PC-9 (cell line): ENCODE results near the gene TLE3. TPM values are rescaled to one million over a fixed set of nuclear protein-coding genes. Genes with fewer than 3 reads are reported as not detected.

Source experiments
- BruUV-seq: library from RNA; stranded (reverse); fragments of 400-500 nt; replicated peaks from 2 replicates; lab custom pipeline; 2021; lab: Mats Ljungman, UMichigan
- CTCF ChIA-PET: fragments of 300-600 bp; sonication (Branson Sonifier 250); formaldehyde crosslinking; loops from one replicate; lab custom pipeline; 2022; ENCODE audit warnings: antibody characterized with exemption; lab: Charles Lee
- POLR2A ChIA-PET: fragments of 300-600 bp; sonication (Branson Sonifier 250); formaldehyde crosslinking; loops from one replicate; lab custom pipeline; 2022; ENCODE audit warnings: antibody characterized with exemption; ENCODE audit not compliant: unreplicated experiment; lab: Charles Lee
- DNase-seq, 2 experiments: peaks; one replicate each; pipeline versions ENCODE4 v3.0.0 to v3.0.0-alpha.2; 2015 to 2022; ENCODE audit warnings: mixed read lengths in 1 of 2
- H2AFZ ChIP-seq: fragments of 200-600 bp; sonication (generic); 2 replicates; pipeline ENCODE4 v1.8.1; 2017; ENCODE audit warnings: antibody characterized with exemption
- H3F3A ChIP-seq: fragments of 200-600 bp; sonication (generic); 2 replicates; pipeline ENCODE4 v1.8.1; 2017; ENCODE audit warnings: antibody characterized with exemption, mild to moderate bottlenecking, low read depth; ENCODE audit not compliant: insufficient read depth
- H3K27ac ChIP-seq: fragments of 200-600 bp; sonication (generic); 2 replicates; pipeline ENCODE4 v1.6.1; 2016; ENCODE audit warnings: mixed run types
- H3K27me3 ChIP-seq: fragments of 200-600 bp; sonication (generic); 2 replicates; pipeline ENCODE4 v1.6.1; 2016; ENCODE audit warnings: low read depth, mixed run types; ENCODE audit not compliant: insufficient read depth
- H3K36me3 ChIP-seq: fragments of 200-600 bp; sonication (generic); 2 replicates; pipeline ENCODE4 v1.6.1; 2016; ENCODE audit warnings: low read depth, mixed run types
- H3K4me1 ChIP-seq: fragments of 200-600 bp; sonication (generic); replicated peaks from 2 replicates; pipeline ENCODE4 v1.6.1; 2016; ENCODE audit warnings: mixed run types; ENCODE audit not compliant: insufficient read depth
- H3K4me2 ChIP-seq: fragments of 200-600 bp; sonication (generic); 2 replicates; pipeline ENCODE4 v1.6.1; 2017; ENCODE audit warnings: mixed run types
- H3K4me3 ChIP-seq: fragments of 200-600 bp; sonication (generic); 2 replicates; pipeline ENCODE4 v1.6.1; 2016; ENCODE audit warnings: mixed run types
- H3K79me2 ChIP-seq: fragments of 200-600 bp; sonication (generic); 2 replicates; pipeline ENCODE4 v1.6.1; 2017; ENCODE audit warnings: low read depth, mixed run types
- H3K9me2 ChIP-seq: fragments of 200-600 bp; sonication (generic); 2 replicates; pipeline ENCODE4 v1.8.1; 2017; ENCODE audit warnings: mild to moderate bottlenecking; ENCODE audit not compliant: insufficient read depth
- H3K9me3 ChIP-seq: fragments of 200-600 bp; sonication (generic); 2 replicates; pipeline ENCODE4 v1.8.1; 2016; ENCODE audit warnings: low read depth; ENCODE audit not compliant: insufficient read depth
- H4K20me1 ChIP-seq: fragments of 200-600 bp; sonication (generic); 2 replicates; pipeline ENCODE4 v1.8.1; 2017; ENCODE audit not compliant: insufficient read depth
- CTCF ChIP-seq: fragments of 200-600 bp; sonication (generic); conservative IDR thresholded peaks from 2 replicates; pipeline ENCODE4 v1.6.1; 2017; ENCODE audit warnings: mixed run types, antibody characterized with exemption, mild to moderate bottlenecking, moderate library complexity
- EZH2 ChIP-seq: fragments of 200-600 bp; sonication (generic); IDR thresholded peaks from 2 replicates; pipeline ENCODE4 v1.8.0; 2017; ENCODE audit warnings: antibody characterized with exemption, low read depth
- intact Hi-C: fragments of 100-400 bp; cut with micrococcal nuclease; formaldehyde crosslinking; loops from one replicate; pipeline ENCODE4 v1.10.0; 2022; ENCODE audit not compliant: unreplicated experiment
- total RNA-seq: library from RNA; stranded (reverse); gene quantifications from 2 replicates; pipeline ENCODE4 v1.2.3, GENCODE V29; 2021

TLE3 gene
- total RNA-seq, 1 experiment from 2014 or later: 51.3 TPM

- Histone ChIP-seq H3K27me3 (no peaks in the 10 kb centered on the region), H3K4me1 (no peaks in the 10 kb centered on the region), H3F3A (no peaks in the 10 kb centered on the region), H3K36me3 (no peaks in the 10 kb centered on the region), H3K4me3 (no peak overlapping the region), H3K79me2 (no peaks in the 10 kb centered on the region), H4K20me1 (0 out of 2 replicates have a peak, but pooled peaks cover 8% of the 10 kb centered on the region), H3K9me3 (no peaks in the 10 kb centered on the region), H3K27ac (no peak overlapping the region), H3K4me2 (no peak overlapping the region), H2AFZ (no peak overlapping the region), H3K9me2 (no peaks in the 10 kb centered on the region)
- TF ChIP-seq CTCF (no peak), EZH2 (no peak)
- no peak for DNase-seq
- CTCF ChIA-PET: no interaction called here
- intact Hi-C loops: no loop called here
- POLR2A ChIA-PET: no interaction called here
- no TSS peak for BruUV-seq
Measured at GRCh38 chr15:70058642-70059360, 38.9 kb downstream of the TLE3 start.

- DNase-seq: no peak
- Histone ChIP-seq H2AFZ (no peak overlapping the region), H3K9me3 (no peaks in the 10 kb centered on the region), H3K27me3 (no peaks in the 10 kb centered on the region), H3K4me3 (no peak overlapping the region), H3K4me1 (no peaks in the 10 kb centered on the region), H3F3A (no peaks in the 10 kb centered on the region), H4K20me1 (0 out of 2 replicates have a peak, but pooled peaks cover 3% of the 10 kb centered on the region), H3K4me2 (no peak overlapping the region), H3K27ac (no peak overlapping the region), H3K36me3 (no peaks in the 10 kb centered on the region), H3K79me2 (no peaks in the 10 kb centered on the region), H3K9me2 (no peaks in the 10 kb centered on the region)
- intact Hi-C loops: no loop called here
- TF ChIP-seq EZH2 (no peak), CTCF (no peak)
- BruUV-seq: no TSS peak
- ChIA-PET CTCF (no interaction called here), POLR2A (no interaction called here)
Measured at GRCh38 chr15:70057931-70058641, 39.6 kb downstream of the TLE3 start.

GRCh38 chr15:70056091-70056680 is 41.5 kb downstream of the TLE3 start:
- BruUV-seq: no TSS peak
- intact Hi-C loops: no loop called here

More at GRCh38 chr15:70056091-70056680, 41.5 kb downstream of the TLE3 start:
- H3K36me3 ChIP-seq: no peaks in the 10 kb centered on the region
- no peak overlapping the region for H2AFZ ChIP-seq
- no peaks in the 10 kb centered on the region for H3K9me3 ChIP-seq
- peaks cover 4% of the 10 kb centered on the region; the same call in 1 of the 2 replicates for H3F3A ChIP-seq
- ChIA-PET CTCF (interaction anchor here (0.5 kb wide), 1 partner anchor 36 kb away, joined by 3 read pairs; no protein-coding TSS in a partner anchor), POLR2A (no interaction called here)
- no peak overlapping the region for H3K27ac ChIP-seq
- no peaks in the 10 kb centered on the region for H3K9me2 ChIP-seq
- no peak for DNase-seq
- H4K20me1 ChIP-seq: no peaks in the 10 kb centered on the region
- TF ChIP-seq EZH2: no peak
- no peak for TF ChIP-seq CTCF
- H3K4me1 ChIP-seq: no peaks in the 10 kb centered on the region
- H3K4me3 ChIP-seq: no peak overlapping the region
- no peak overlapping the region for H3K4me2 ChIP-seq
- no peaks in the 10 kb centered on the region for H3K27me3 ChIP-seq
- H3K79me2 ChIP-seq: no peaks in the 10 kb centered on the region
